A673 (cell line): ENCODE data around the gene SMAP2.
A peak's percentile ranks its signal among the peaks of the same experiment; 100 is the strongest.

Source experiments
- EZH2 ChIP-seq: fragments of 200-600 bp; sonication (generic); IDR thresholded peaks from 2 replicates; pipeline ENCODE4 v1.6.1; 2017; ENCODE audit warnings: borderline replicate concordance, low read depth, mild to moderate bottlenecking, mixed read lengths, antibody characterized with exemption, low read length; ENCODE audit not compliant: poor library complexity, severe bottlenecking
- TF ChIP-seq, protein P1 (sequence below): fragments of 300-800, 200-600 bp; sonication (generic); conservative IDR thresholded peaks from 2 replicates; pipeline ENCODE4 v1.5.1; 2017; ENCODE audit warnings: low read depth, mild to moderate bottlenecking, antibody characterized with exemption, low read length, moderate library complexity, mixed read lengths

DNA sequence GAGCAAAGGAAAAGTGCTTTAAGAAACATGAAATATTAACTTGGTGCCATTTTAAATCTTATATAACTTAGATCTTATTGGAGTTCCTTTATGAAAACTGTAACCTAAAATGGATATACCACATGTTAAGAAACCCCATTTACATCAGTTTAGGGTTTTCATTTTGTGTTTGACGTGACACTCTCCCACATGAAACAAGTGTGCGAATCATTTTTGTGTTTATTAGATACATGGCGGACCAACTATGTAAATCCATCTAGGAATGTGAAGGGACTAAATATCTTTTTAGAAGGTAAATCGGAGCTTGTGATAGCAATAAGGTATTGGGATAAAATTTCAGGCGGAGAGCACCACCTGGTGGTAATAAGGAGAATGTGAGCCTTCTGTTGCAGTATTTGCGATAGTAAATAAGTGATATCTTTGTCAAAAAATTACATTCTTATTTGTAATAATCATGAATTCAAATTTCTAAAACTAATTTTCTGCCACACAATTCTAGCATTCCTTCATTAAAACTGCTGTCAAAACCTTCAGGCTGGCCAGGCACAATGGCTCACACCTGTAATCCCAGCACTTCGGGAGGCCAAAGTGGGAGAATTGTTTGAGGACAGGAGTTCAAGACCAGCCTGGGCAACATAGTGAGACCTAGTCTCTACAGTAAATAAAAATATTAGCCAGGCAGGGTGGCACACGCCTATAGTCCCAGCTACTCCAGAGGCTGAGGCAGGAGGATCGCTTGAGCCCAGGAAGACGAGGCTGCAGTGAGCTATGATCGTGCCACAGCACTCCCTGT is 31.3 kb downstream of the SMAP2 start:
- TF ChIP-seq, protein P1, sequence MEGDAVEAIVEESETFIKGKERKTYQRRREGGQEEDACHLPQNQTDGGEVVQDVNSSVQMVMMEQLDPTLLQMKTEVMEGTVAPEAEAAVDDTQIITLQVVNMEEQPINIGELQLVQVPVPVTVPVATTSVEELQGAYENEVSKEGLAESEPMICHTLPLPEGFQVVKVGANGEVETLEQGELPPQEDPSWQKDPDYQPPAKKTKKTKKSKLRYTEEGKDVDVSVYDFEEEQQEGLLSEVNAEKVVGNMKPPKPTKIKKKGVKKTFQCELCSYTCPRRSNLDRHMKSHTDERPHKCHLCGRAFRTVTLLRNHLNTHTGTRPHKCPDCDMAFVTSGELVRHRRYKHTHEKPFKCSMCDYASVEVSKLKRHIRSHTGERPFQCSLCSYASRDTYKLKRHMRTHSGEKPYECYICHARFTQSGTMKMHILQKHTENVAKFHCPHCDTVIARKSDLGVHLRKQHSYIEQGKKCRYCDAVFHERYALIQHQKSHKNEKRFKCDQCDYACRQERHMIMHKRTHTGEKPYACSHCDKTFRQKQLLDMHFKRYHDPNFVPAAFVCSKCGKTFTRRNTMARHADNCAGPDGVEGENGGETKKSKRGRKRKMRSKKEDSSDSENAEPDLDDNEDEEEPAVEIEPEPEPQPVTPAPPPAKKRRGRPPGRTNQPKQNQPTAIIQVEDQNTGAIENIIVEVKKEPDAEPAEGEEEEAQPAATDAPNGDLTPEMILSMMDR, result peak; percentile 86
- TF ChIP-seq EZH2, result no peak
